K562 (cell line): Measurements from ENCODE around the gene TP53I13. TPM values are rescaled to one million over a fixed set of nuclear protein-coding genes. Genes with fewer than 3 reads are reported as not detected.

Source experiments
- ATF1 ChIP-seq, 2 experiments: fragments of 450-650 bp in 1 of 2; IDR thresholded peaks; 2 replicates each; pipeline ENCODE4 v1.6.1; 2016; ENCODE audit warnings: missing compliant biosample characterization in 1 of 2, missing genetic modification characterization in 1 of 2
- CTBP1 ChIP-seq: fragments of 450-650 bp; IDR thresholded peaks from 2 replicates; pipeline ENCODE4 v1.6.1; 2016; ENCODE audit warnings: borderline replicate concordance
- CXXC5 ChIP-seq: fragments of 250-450 bp; sonication (Bioruptor Pico); IDR thresholded peaks from 2 replicates; pipeline ENCODE4 v1.8.0; 2022; ENCODE audit warnings: inconsistent platforms, mild to moderate bottlenecking, moderate library complexity
- DACH1 ChIP-seq: fragments of 450-650 bp; IDR thresholded peaks from 2 replicates; pipeline ENCODE4 v1.6.1; 2018; ENCODE audit not compliant: partially characterized antibody
- MAX ChIP-seq: sonication (generic); formaldehyde crosslinking; IDR thresholded peaks from 2 replicates; pipeline ENCODE4 v1.9.0; 2022; ENCODE audit warnings: mild to moderate bottlenecking, missing genetic modification reagents
- RAD21 ChIP-seq, 2 experiments: fragments of 250-450 bp in 1 of 2; fragments of 450-650 bp in 1 of 2; sonication (Bioruptor Pico) in 1 of 2; formaldehyde crosslinking in 1 of 2; IDR thresholded peaks in 1 of 2; conservative IDR thresholded peaks in 1 of 2; 2 replicates each; pipeline versions ENCODE4 v1.4.0 to v1.8.0; 2020 to 2022; ENCODE audit warnings: mild to moderate bottlenecking in 2 of 2, moderate library complexity in 1 of 2
- RBFOX2 ChIP-seq: fragments of 200-400 bp; formaldehyde crosslinking; IDR thresholded peaks from 2 replicates; pipeline ENCODE4 v1.6.1; 2017; ENCODE audit warnings: low read depth, mild to moderate bottlenecking, low read length, moderate library complexity
- RCOR1 ChIP-seq, 2 experiments: IDR thresholded peaks; 2 replicates each; pipeline ENCODE4 v1.6.1; 2012; ENCODE audit warnings: low read depth in 2 of 2, low read length in 2 of 2, borderline replicate concordance in 1 of 2, improper control_type of control experiment in 1 of 2
- SIN3A ChIP-seq, 2 experiments: fragments of 150-350 bp in 1 of 2; IDR thresholded peaks; 2 replicates each; pipeline ENCODE4 v1.6.1; 2011 to 2016; ENCODE audit warnings: borderline replicate concordance in 2 of 2, low read depth in 2 of 2, low read length in 2 of 2, mild to moderate bottlenecking in 2 of 2, moderate library complexity in 2 of 2; ENCODE audit not compliant: control insufficient read depth in 1 of 2
- SIRT6 ChIP-seq: IDR thresholded peaks from one replicate; pipeline ENCODE4 v1.6.1; 2012; ENCODE audit warnings: low read depth, mild to moderate bottlenecking, control low read depth, inconsistent platforms, low read length, moderate library complexity
- TAF7 ChIP-seq: fragments of 450-650 bp; IDR thresholded peaks from 2 replicates; pipeline ENCODE4 v1.6.1; 2016; ENCODE audit warnings: missing genetic modification characterization, missing compliant biosample characterization
- TGIF2 ChIP-seq: sonication (generic); formaldehyde crosslinking; IDR thresholded peaks from 2 replicates; pipeline ENCODE4 v1.8.1; 2022; ENCODE audit warnings: mild to moderate bottlenecking, missing genetic modification reagents, moderate library complexity
- ZNF408 ChIP-seq: fragments of 250-450 bp; sonication (Bioruptor Pico); IDR thresholded peaks from 2 replicates; pipeline ENCODE4 v1.4.0; 2020; ENCODE audit warnings: low read depth, mild to moderate bottlenecking, moderate library complexity
- ZNF518B ChIP-seq: fragments of 250-450 bp; sonication (Bioruptor Pico); IDR thresholded peaks from 2 replicates; pipeline ENCODE4 v1.5.0; 2021; ENCODE audit warnings: mild to moderate bottlenecking, moderate library complexity
- polyA plus RNA-seq, 8 experiments: library from polyadenylated mRNA; depleted of rRNA in 4 of 8; stranded (reverse) in 5 of 8; unstranded in 3 of 8; fragments of >200 nt; fragmentation: Nextera tagmentation in 2 of 8; fragmentation: Illumina TruSeq in 1 of 8; extraction: Ambion mirVana in 2 of 8; extraction: Trizol in 1 of 8; gene quantifications; 2 replicates each; pipeline versions ENCODE4 v1.2.1 to v1.2.3, GENCODE V29; 2011 to 2014; ENCODE audit warnings: inconsistent platforms in 1 of 8, missing spikeins in 1 of 8
- total RNA-seq, 7 experiments: library from RNA; depleted of rRNA in 6 of 7; stranded (reverse); fragments of >200 nt in 6 of 7; fragmentation: Illumina TruSeq in 2 of 7; extraction: Trizol in 2 of 7; gene quantifications; 2 replicates each; pipeline versions ENCODE4 v1.2.1 to v1.2.3, GENCODE V29; 2011 to 2021; ENCODE audit warnings: low replicate concordance in 1 of 7
- TF ChIP-seq, protein P1 (sequence below): fragments of 450-650 bp; IDR thresholded peaks from 2 replicates; pipeline ENCODE4 v1.6.1; 2018; ENCODE audit warnings: mild to moderate bottlenecking, low read depth; ENCODE audit not compliant: partially characterized antibody
- TF ChIP-seq, protein P2 (sequence below), 2 experiments: IDR thresholded peaks; 2 replicates each; pipeline ENCODE4 v1.6.1; 2011; ENCODE audit warnings: borderline replicate concordance in 1 of 2, control low read depth in 1 of 2, low read depth in 1 of 2, low read length in 1 of 2, mild to moderate bottlenecking in 1 of 2, mixed read lengths in 1 of 2, moderate library complexity in 1 of 2; ENCODE audit not compliant: insufficient read depth in 1 of 2, insufficient read length in 1 of 2, poor library complexity in 1 of 2, severe bottlenecking in 1 of 2; ENCODE audit errors: extremely low read depth in 1 of 2

Gene TP53I13
- total and polyA plus RNA-seq, 9 of the 15 experiments (the other 6 are each of a cell fraction or from before 2014, with no cell fraction given): 0.08 to 28.3 (median 9.1) TPM

GRCh38 chr17:29591737-29592608 lies 23.5 kb downstream of the TP53I13 start (continued):
- TF ChIP-seq ZNF408 (CRISPR knock-in tag) (no peak), RBFOX2 (peak; percentile 45), RCOR1 (IDR thresholded peaks at IDR 0.05; ENCODE audit: borderline replicate concordance in 1 of 2, low read depth in 2 of 2, low read length in 2 of 2) (peak in 1 of 2 experiments; percentile 38; a peak in 2 of 4 replicates), DACH1 (peak; percentile 68), TAF7 (no peak), RAD21 (CRISPR knock-in tag; conservative IDR thresholded peaks at IDR 0.05 in 1 of 2, IDR thresholded peaks at IDR 0.05 in 1 of 2) (peak; percentile 78 to 89), TGIF2 (no peak), ZNF518B (no peak), SIRT6 (no peak), CXXC5 (CRISPR knock-in tag) (peak; percentile 58; the same call in 1 of the 2 replicates), MAX (CRISPR knock-in tag) (no peak), CTBP1 (peak; percentile 88), ATF1 (CRISPR knock-in tag; IDR thresholded peaks at IDR 0.05) (no peak), ATF1 (tag; IDR thresholded peaks at IDR 0.05) (peak; percentile 46; the same call in 1 of the 2 replicates), SIN3A (IDR thresholded peaks at IDR 0.05; ENCODE audit: borderline replicate concordance in 2 of 2, control insufficient read depth in 1 of 2, low read depth in 2 of 2, low read length in 2 of 2) (peak in 1 of 2 experiments; percentile 48; a peak in 2 of 4 replicates)
- TF ChIP-seq, protein P1, sequence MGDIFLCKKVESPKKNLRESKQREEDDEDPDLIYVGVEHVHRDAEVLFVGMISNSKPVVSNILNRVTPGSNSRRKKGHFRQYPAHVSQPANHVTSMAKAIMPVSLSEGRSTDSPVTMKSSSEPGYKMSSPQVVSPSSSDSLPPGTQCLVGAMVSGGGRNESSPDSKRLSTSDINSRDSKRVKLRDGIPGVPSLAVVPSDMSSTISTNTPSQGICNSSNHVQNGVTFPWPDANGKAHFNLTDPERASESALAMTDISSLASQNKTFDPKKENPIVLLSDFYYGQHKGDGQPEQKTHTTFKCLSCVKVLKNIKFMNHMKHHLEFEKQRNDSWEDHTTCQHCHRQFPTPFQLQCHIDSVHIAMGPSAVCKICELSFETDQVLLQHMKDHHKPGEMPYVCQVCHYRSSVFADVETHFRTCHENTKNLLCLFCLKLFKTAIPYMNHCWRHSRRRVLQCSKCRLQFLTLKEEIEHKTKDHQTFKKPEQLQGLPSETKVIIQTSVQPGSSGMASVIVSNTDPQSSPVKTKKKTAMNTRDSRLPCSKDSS: no peak
- TF ChIP-seq, protein P2, sequence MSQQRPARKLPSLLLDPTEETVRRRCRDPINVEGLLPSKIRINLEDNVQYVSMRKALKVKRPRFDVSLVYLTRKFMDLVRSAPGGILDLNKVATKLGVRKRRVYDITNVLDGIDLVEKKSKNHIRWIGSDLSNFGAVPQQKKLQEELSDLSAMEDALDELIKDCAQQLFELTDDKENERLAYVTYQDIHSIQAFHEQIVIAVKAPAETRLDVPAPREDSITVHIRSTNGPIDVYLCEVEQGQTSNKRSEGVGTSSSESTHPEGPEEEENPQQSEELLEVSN (IDR thresholded peaks at IDR 0.05; ENCODE audit: borderline replicate concordance in 1 of 2, extremely low read depth in 1 of 2, insufficient read depth in 1 of 2, insufficient read length in 1 of 2, low read depth in 1 of 2, low read length in 1 of 2, poor library complexity in 1 of 2, severe bottlenecking in 1 of 2): peak in 1 of 2 experiments; percentile 53
